AG08395 (cell line): ENCODE results near the gene COP1.

Experiments used
- DNase-seq: peaks from one replicate; pipeline ENCODE4 v3.0.0; 2012; ENCODE audit warnings: mixed read lengths, low spot score

Gene COP1

DNA sequence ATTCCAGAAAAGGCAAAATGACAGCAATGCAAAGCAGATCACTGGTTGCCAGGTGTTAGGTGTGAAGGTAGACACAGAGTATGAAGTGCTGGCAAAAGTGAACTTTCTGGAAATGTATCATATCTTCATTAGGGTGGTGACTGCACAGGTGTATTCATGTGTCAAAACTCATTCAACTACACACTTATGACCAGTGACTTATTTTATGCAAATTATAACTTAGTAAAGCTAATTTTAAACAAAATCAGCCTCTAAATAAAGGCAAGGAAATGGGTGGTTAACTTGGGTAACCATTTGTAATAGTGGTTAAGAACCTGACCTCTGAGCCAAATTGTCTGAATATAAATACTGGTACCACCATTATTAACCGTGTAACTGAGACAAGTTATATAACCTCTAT lies 7.4 kb downstream of the COP1 start:
- no peak for DNase-seq

DNA sequence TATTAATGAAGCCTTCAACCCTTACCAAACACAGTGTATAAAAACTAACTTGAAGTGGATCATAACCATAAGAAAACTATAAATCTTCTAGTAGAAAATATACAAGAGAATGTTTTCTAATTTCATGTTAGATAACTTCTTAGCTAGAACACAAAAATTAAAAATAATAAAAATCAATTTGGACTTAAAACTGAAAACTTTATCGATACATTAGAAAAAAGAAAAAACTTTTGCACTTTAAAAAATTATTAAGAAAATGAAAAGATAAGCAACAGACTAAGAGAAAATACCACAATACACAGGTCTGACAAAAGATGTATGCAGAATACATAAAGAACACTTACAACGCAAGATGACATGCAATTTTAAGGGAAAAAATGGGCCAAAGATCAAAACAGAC lies 8.7 kb downstream of the COP1 start:
- no peak for DNase-seq

DNA sequence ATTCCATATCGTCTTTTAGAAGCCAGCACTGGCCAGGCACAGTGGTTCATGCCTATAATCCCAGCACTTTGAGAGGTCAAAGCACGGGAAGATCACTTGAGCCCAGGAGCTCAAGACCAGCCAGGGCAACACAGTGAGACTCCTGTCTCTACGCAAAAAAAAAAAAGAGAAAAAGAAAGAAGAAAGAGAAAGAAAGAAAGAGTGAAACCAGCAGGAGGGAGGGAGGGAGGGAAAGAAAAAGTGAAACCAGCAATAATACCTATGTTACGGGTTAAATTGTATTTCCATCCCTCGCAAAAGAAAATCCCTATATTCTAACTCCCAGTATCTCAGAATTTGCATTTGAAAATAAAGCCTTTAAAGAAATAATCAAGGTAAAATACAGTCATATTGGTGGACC lies 10.4 kb downstream of the COP1 start:
- no peak for DNase-seq

DNA sequence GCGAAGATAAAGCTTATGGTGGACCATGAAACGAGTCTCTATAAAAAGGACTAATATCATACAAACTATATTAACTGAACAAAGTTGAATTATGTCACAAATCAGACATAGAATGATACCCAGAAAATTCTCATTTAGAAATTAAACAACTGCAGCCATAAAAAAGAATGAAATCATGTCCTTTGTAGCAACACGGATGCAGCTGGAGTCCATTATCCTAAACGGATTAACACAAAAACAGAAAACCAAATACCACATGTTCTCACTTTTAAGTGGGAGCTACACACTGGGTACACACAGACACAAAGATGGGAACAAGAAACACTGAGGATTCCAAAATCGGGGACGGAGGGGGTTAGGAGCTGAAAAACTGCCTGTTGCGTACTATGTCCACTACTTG lies 11.5 kb downstream of the COP1 start:
- no peak for DNase-seq

DNA sequence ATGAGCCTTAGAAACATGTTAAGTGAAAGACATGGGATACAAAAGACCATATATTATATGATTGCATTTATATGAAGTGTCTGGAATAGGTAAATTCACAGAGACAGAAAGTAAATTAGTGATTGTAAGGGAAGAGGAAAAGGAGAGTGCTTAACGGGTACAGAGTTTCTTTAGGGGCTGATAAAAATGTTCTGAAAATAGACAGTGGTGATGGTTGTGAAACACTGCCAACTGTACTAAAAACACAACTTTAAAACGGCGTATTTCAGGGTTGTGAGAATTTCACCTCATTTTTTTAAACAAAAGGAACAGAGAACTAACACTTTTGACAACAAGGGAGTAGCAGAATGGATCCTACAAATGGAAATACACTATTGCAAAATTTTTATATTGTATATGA lies 13.4 kb downstream of the COP1 start:
- DNase-seq = no peak

DNA sequence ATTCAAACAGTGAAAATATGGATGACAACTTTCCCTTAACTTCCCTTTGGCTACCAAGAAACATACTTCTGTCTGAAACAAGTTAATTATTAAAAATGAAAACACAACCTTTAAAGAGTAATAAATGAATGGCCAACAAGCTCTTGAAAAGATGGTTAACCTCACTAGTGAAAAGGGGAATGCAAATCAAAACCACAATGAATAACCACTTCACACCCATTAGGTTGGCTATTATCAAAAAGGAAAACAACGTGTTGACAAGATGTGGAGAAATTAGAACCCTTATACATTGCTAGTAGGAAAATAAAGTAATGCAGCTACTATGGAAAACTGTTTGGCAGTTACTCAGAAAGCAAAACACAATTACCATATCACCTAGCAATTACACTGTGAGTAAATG lies 14.1 kb downstream of the COP1 start:
- DNase-seq = no peak

DNA sequence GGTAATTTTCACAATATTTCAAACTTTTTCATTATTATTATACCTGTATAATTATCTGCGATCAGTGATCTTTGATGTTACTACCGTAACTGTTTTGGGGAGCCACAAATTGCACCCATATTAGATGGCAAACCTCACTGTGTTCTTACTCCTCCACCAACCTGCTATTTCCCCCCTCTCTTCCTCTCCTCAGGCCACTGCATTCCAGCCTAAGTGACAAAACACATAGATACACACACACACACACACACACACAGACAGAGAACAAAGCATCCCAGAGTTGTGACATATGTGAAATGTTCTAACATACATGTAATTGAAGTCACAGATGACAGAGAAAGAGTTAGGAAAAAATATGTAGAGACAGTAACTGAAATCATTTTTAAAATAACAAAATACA lies 18.5 kb downstream of the COP1 start:
- DNase-seq = no peak

DNA sequence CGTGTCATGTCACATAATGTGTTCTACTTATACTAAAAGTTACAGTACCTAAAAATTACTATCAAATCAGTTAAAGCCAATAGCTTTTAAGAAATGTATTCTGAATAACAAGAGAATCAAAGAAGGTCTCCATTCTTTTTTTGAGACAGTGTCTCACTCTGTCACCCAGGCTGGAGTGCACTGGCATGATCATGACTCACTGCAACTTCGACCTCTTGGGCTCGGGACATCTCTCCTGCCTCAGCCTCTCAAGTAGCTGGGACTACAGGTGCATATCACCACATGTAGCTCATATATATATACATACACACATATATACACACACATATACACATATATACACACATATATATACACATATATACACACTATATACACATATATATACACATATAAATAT lies 20.1 kb downstream of the COP1 start:
- no peak for DNase-seq

DNA sequence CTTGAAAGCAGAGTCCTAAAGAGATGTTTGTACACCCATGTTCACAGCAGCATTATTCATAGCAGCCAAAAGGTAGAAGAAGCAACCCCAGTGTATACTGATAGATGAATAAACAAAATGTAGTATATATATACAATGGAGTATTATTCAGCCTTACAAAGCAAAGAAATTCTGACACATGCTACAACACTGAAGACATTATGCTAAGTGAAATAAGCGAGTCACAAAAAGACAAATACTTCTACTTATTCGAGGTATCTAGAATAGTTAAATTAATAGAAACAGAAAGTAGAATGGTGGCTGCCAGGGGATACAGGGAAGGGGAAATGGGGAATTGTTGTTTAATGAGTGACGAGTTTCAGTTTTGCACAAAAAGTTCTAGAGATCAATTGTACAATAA lies 23.5 kb downstream of the COP1 start:
- DNase-seq = no peak

DNA sequence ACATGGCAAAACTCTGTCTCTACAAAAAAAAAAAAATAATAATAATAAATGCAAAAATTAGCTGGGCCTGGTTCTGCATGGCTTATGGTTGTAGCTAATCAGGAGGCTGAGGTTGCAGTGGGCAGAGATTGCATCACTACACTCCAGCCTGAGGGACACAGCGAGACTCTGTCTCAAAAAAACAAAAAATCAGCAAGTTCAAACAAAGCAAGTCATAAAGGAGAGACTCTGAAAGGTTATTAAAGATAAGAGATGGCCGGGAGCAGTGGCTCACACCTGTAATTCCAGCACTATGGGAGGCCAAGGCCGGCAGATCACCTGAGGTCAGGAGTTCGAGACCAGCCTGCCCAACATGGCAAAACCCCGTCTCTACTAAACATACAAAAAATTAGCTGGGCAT lies 28.8 kb downstream of the COP1 start:
- no peak for DNase-seq

DNA sequence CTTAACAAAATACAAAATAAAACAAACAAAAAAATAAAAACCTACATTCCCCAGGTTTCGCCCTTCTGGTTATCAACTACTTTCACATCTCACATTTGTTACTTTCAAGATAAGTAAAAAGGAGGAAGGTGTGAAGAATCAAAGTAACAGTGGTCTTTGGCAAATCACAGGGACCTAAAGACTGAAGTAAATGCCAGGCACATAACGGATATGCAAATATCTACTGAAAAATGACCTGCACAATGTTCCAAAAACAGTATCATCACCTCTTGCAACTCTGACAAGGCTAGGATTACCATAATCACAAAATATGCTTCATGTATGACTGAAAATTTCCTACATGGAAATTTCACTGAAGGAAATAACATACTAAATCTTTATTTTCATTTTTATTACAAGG lies 29.3 kb downstream of the COP1 start:
- no peak for DNase-seq

DNA sequence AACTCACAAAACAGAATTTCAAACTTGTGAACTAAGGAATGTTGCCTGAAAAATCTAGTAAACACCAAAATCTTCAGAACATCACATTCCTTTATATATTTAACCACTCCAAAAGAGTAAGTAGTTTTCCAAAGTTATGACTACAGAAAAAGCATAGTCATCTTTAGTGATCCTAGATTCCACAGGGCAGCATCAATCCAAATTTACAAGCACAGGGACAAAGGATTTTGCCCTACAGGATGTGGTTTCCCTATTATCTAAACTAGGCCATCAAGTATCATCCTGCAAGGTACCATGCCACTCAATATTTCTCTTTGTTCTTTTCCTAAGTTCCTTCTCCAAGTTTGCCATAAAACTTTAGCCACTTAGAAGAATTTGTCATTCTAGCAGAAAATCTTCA lies 33.0 kb downstream of the COP1 start:
- peak; percentile 14 for DNase-seq

DNA sequence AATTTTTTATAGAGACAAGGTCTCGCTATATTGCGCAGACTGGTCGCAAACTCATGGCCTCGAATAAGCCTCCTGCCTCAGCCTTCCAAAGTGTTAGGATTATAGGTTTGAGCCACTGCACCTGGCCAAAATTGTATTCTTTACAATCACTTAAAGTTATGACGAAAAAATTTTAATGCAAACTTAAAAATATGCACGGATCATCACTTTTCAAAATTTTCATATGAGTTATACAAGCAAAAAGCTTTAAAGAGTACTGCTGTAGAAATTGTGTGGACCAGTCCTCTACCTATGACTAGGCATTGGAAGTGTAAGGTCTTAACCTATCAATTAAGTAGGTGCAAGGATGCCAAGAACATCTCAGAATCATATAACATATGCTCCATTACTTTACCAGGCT lies 34.9 kb downstream of the COP1 start:
- DNase-seq = no peak

DNA sequence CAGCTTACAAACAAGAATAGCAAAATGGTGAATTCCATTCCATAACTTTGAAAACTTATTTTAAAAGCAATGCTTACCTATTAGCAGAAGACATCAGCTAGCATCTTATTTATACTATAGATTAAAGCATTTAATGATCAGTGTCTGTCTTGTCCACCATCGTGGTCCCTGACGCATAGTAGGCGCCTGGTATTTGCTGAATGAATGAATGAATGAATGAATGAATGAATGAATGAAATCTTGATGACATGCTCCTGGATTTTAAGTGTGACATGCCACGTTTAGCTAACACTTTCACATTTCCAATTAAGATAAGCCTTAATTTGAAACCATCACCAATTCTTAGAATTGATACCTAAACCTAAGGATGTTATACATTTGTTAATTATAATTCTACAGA lies 39.9 kb downstream of the COP1 start:
- no peak for DNase-seq

DNA sequence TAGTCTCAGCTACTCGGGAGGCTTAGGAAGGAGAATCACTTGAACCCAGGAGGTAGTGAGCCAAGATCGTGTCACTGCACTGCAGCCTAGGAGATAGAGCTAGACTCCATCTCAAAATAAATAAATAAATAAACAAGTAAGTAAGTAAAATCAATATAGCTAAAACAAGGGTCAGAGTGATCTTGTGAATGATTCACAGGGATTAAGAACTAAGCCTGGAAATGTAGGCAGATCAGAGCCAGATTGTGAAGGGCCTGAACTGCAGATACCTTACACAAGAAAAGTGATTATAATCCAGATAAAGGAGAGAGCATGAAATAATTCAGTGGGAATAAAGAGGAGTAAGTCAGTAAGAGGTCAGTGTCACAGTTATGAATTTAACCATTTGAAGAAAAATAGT lies 41.5 kb downstream of the COP1 start:
- DNase-seq = no peak

DNA sequence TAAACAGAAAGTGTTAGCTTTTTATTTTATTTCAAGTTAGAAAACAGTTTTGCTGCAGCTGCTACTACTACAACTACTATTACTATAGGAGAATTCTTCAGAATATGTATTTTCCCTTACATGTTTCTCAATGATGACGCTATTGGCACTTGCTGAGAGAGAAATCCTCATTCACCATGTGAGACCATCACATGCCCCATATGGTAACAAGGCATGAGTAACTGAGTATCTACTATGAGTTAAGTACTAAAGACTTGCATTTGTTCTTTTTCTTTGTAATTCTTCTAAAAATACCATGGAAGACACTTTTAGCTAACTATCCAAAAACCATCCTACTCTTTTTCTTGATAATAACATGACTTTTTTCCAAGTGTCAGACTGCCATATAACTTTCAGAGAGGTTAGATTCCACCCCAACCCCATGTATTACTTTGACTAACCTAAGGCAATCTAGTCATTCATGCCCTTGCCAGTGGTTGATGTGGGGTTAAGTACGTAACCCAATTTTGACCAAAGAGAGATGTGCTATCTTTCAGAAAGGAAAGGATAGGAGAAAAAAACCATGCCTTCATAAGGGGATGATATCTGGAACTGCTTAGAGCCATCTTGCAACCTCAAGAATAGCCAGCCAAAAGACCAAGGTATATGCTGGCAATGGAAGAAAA lies 42.9 kb downstream of the COP1 start:
- no peak for DNase-seq

DNA sequence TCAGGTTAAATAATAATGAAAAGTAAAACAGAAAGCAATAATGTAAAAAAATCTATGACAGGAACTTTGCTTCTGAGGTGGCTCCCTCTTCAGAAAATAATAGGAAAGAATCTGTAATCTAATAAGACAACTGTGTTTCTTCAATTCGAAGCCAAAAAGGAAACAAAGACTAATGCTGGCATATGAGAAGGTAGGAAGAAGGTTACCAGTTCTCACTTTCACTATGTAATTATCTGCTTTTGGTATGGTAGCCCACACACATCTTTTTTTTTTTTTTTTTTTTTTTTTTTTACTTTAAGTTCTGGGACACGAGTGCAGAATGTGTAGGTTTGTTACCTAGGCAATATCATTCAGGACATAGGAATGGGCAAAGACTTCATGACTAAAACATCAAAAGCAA lies 47.1 kb downstream of the COP1 start:
- DNase-seq = no peak

DNA sequence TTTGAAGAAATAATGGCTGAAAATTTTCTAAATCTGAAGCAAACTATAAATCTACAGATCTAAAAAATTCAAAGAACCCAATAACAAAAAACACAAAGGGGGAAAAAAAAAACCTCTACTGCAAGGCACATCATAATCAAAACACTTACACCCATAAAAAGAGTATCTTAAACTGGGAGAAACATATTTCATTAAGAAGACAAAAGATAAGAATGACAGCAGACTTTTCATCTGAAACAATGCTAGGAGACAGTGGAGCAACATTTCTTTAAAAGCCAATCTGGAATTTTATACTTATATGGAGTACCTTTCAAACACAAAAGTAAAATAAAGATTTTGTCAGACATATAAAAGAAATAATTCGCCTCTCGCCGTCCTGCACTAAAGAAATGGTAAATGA lies 49.1 kb downstream of the COP1 start:
- DNase-seq = no peak

DNA sequence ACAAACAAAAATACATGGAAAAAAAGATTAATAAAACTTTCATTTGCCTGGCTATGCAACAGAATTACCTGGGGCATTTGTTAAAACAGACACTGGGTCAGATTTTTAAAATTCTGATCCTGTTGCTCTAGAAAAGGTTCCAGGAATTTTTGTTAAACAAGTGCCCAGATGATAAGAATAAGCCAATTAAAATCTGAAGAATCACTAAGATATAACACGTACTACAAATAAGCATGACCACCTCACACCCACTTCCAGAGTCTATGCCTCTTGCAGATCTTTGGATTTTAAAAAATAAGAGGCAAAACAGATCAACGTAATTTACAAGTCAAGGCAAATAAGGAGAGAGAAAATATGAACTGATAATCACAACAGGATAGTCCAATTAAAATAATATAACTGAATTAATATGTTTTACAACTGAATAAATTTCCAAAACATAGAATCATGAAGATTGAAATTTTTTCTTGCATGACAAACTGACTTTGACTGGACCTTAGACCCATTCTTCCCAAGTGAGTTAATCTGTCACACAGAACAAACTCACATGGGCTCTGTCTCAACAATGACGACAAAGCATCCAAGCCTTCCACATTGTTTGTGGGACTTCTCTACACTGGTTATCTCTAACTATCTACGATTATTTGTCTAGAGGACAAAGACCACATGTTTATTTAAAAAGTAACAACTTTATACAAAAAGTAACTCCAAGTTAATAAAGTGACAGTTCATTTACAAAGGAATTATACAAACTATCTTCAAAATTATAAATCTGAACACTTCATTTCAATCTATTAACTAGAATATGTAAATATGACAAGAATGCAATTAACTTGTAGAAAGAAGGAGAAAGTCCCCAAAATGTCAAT lies 56.9 kb downstream of the COP1 start:
- DNase-seq = no peak

DNA sequence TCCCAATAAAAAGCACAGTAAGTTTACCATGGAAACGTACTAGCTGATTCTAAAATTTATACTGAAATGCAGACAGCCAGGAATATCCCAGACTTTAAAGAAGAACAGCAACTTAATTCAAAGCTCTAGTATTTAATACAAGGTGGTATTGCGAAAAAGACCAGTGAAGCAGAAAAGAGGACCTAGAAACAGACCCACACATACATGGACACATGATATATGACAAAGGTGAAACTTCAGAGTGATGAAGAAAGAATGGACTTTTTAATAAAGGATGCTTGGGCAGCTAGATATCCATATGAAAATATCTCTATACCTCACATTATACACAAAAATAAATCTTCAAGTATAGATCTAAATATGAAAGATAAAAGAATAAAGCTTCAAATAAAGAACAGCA lies 62.6 kb downstream of the COP1 start:
- DNase-seq = no peak

DNA sequence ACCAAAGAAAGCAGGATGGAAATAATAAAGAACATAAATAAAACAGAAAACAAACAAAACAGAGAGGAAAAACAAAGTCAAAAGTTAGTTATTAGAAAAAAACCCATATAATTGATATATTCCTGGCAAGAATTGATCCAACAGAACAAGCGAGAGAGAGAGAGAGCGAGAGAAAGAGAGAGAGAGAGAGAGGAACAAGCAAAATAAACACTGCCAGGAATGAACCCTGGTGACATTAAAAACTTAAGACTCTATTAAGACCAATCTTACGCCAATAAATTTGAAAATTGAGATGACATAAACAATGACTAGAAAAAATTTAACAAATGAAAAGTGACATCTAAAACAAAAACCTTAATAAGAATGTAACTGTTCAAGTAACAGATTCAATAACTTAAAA lies 64.1 kb downstream of the COP1 start:
- no peak for DNase-seq

DNA sequence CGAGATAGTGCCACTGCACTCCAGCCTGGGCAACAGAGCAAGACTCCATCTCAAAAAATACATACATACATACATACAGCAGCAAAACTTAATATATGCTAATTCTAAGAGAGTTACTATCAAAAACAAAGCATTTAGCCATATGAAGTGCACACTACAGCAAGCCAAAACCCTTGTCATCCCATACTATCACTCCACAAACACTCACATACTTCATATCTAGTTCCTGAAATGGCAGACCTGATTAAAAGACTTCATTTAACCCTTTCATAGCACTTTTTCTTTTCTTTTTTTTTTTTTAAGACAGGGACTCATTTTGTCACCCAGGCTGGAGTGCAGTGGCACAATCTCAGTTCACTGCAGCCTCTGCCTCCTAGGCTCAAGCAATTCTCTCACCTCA lies 65.6 kb downstream of the COP1 start:
- no peak for DNase-seq

DNA sequence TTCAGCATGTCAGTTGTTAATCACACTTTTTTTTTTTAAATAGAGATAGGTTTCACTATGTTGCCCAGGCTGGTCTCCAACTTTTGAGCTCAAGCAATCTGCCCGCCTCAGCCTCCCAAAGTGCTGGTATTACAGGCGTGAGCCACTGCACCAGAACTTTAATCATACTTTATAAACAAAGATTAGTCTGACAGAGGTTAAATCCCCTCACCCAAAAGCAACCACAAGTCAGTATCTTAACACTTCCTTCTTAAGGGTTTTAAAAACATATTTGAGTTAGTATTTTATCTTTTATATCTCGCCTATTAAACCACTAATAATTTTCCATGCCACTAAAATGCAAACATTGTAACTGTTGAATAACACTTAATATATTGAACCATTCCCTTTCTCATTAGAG lies 70.2 kb downstream of the COP1 start:
- DNase-seq = no peak

DNA sequence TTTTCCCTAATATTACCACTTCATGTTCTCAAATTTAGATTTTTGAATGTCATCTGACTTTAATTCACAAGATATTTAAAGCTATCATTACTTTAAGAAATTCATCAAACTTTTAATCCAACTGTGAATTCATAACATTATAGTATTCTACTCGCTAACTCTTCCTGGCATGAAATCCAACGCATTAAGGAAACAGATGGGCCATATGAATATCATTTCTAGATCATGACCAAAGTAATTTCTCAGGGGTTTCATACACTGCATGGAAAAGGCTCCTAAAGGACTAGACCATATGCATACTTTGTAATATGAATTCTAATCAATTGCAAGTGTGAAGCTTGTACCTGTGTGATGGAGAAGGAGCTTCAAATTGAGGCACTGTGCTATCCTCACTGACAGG lies 72.4 kb downstream of the COP1 start:
- no peak for DNase-seq
